RWPE1 (cell line): ENCODE results near the gene SMAGP.
"Not testable (repeated sequence)": the region's sequence is repeated elsewhere in the genome, so short reads cannot be mapped to it uniquely, and the experiment has no call there.

ENCODE experiments used
- CTCF ChIA-PET: fragments of 350-600 bp; sonication (Branson Sonifier 250); formaldehyde crosslinking; extraction: SDS; loops from one replicate; lab custom pipeline; 2021; lab: Yijun Ruan, JAX
- POLR2A ChIA-PET: fragments of 400-600 bp; formaldehyde crosslinking; extraction: SDS; loops from one replicate; lab custom pipeline; 2020; ENCODE audit warnings: antibody characterized with exemption; ENCODE audit not compliant: low non-redundant PET; lab: Yijun Ruan, JAX
- DNase-seq: peaks from one replicate; pipeline ENCODE4 v3.0.0; 2012; ENCODE audit warnings: low spot score
- H3K27ac ChIP-seq: fragments of 450-650 bp; 2 replicates; pipeline ENCODE4 v1.5.1; 2017
- TF ChIP-seq, protein P1 (sequence below): fragments of 450-650 bp; conservative IDR thresholded peaks from 2 replicates; pipeline ENCODE4 v1.5.1; 2017; ENCODE audit warnings: low read depth, mild to moderate bottlenecking

SMAGP gene

DNA sequence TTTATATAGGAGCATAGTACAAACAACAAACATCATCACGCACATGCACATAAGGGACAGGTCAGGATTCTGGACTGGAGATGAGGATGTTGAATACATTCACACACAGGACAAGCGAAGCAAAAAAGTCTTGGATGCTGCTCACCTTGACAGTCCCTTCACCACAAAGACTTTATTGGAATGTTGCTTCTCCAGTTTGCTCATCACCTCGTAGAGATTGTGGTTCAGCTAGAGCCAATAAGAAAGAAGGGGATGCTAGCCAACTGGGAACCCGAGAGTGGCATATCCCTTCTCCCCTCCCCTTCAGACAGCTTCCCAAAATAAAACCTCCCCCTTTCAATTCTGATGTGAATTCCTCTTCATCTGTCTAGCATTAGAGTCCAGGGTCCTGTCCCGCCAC is 25.4 kb upstream of the SMAGP start:
- H3K27ac ChIP-seq, result no peak overlapping the region
- CTCF ChIA-PET, result no interaction called here
- TF ChIP-seq, protein P1, sequence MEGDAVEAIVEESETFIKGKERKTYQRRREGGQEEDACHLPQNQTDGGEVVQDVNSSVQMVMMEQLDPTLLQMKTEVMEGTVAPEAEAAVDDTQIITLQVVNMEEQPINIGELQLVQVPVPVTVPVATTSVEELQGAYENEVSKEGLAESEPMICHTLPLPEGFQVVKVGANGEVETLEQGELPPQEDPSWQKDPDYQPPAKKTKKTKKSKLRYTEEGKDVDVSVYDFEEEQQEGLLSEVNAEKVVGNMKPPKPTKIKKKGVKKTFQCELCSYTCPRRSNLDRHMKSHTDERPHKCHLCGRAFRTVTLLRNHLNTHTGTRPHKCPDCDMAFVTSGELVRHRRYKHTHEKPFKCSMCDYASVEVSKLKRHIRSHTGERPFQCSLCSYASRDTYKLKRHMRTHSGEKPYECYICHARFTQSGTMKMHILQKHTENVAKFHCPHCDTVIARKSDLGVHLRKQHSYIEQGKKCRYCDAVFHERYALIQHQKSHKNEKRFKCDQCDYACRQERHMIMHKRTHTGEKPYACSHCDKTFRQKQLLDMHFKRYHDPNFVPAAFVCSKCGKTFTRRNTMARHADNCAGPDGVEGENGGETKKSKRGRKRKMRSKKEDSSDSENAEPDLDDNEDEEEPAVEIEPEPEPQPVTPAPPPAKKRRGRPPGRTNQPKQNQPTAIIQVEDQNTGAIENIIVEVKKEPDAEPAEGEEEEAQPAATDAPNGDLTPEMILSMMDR, result no peak
- POLR2A ChIA-PET, result no interaction called here
- DNase-seq, result peak; percentile 19

DNA sequence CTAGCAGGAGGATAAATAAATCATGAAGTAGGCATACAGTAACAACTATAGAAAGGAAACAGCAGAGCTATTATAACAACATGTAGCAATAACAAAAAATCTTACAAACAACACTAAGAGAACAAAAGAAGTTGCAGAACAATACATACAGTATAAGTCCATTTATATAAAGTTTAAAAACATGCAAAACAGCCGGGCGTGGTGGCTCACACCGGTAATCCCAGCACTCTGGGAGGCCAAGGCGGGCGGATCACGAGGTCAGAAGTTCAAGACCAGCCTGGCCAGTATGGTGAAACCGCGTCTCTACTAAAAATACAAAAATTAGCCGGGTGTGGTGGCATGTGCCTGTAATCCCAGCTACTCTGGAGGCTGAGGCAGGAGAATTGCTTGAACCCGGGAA is 23.9 kb upstream of the SMAGP start:
- H3K27ac ChIP-seq, CTCF ChIA-PET, DNase-seq: not testable (repeated sequence)
- POLR2A ChIA-PET, result interaction anchor here (0.6 kb wide), 1 partner anchor 8 kb away, joined by 3 read pairs; no protein-coding TSS in a partner anchor

DNA sequence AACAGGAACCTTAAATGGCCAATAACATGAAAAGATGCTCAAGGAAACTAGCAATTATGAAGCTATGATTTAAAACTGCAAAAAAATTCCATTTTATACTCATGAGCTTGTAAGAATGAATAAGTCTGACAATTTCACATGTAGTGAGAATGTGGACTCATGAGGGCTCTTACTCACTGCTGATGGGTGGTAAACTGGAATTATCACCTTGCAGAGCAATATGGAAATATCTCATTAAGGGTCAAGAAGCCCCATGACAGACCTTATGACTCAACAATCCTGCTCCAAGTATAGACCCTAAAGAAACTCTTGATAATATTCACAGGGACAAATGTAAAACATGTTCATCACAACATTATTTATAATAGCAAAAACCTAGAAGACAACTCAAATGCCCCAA is 23.5 kb upstream of the SMAGP start:
- TF ChIP-seq, protein P1, result no peak
- POLR2A ChIA-PET, result interaction anchor here (0.6 kb wide), 1 partner anchor 8 kb away, joined by 3 read pairs; no protein-coding TSS in a partner anchor
- no peak overlapping the region for H3K27ac ChIP-seq
- CTCF ChIA-PET, result no interaction called here
- no peak for DNase-seq

DNA sequence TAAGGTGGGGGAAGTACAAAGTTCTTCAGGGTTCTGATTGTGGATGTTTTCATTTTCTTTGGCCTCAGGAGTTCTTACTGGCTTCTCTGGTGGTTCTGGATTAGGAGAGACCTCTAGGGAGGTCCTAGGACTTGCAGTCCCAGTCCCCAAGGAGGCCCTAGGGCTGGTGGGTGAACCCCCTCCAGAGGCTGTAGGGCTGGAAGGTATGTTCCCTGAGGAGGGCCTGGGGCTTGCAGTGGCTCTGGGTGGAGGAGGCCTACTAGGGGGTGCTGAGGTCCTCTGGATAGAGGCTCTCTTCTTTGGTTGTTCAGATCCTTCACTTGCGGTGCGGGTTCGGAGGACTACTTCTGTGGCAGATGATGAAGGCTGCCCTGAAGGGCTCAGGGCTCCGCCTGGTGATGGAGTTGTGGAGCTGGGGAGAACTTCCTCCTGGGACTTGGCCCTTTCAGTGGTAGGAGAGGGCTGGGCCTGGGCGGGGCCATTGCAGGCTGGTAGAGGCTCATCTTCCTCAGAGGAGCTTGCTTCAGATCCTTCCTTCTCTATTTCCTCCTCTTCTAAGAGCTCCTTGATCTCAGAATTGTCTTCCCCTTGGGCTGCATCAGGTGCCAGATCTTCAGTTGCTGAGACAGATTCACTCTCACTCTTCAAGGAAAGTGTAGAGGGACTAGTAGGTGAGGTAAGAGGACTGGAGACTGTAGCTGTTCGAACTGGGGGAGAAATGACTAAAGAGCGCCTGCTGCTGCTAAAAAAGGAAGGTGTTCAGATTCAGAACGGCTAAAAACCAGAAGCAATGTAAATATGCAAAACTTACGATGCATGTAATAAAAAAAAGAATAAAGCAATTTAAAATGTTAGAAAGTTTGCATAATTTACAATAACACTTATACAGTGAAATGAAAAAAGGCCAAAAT is 21.6 kb upstream of the SMAGP start:
- POLR2A ChIA-PET, DNase-seq, H3K27ac ChIP-seq: not testable (repeated sequence)
- CTCF ChIA-PET, result interaction anchor here (0.5 kb wide), 1 partner anchor 524 kb away, joined by 4 read pairs; no protein-coding TSS in a partner anchor

DNA sequence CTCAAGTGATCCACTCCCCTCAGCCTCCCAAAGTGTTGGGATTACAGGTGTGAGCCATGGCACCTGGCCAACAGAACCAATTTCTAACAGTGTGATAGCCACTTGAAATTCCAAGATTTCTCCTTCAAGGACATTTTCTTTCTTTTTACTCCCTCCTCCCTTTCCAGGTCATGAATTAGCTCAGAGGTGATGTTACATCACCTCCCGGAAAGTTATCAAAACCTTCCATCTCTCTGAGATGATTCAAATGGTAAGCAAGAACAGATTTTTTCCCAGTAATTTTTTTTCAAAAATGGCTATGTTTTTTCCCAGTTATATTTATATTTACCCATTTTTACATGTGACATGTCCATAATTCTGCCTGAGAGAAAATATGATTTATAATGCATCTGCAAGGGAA is 15.6 kb upstream of the SMAGP start:
- POLR2A ChIA-PET, result no interaction called here
- CTCF ChIA-PET, result no interaction called here
- TF ChIP-seq, protein P1, result no peak

DNA sequence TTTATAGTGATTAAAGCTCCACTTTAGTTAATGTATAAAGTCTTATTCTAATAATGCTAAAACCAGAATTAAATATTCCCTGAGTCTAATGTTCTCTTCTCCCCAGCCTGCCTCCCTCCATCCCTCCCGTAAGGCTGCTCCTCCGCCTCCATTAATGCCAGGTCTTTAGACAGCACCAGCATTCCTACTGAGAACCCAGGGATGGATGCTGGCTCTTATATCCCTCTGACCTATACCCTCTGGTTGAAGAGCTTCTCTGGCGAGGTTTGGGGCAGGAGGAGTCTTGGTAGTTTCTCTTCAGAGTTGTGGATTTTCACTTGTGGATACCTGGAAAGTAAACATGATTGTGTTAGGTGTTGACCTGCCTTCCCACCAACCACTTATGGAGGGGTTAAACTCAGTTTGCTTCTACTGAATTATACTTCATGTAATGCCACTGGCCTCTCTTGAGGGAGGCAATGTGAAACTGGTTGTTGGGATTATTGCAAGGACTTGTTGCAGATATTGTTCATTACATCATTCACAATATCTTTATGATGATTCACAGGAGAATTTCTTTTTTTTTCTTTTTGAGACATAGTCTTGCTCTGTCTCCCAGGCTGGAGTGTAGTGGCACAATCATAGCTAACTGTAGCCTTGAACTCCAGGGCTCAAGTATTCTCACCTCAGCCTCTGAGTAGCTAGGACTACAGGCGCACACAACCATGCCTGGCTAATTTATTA is 11.1 kb upstream of the SMAGP start:
- POLR2A ChIA-PET, result no interaction called here
- CTCF ChIA-PET, result no interaction called here
- H3K27ac ChIP-seq, result no peak overlapping the region
- DNase-seq, result peak; percentile 60
- TF ChIP-seq, protein P1, result no peak

More for the DNA sequence above, 15.6 kb upstream of the SMAGP start:
- H3K27ac ChIP-seq, result no peak overlapping the region
- no peak for DNase-seq

DNA sequence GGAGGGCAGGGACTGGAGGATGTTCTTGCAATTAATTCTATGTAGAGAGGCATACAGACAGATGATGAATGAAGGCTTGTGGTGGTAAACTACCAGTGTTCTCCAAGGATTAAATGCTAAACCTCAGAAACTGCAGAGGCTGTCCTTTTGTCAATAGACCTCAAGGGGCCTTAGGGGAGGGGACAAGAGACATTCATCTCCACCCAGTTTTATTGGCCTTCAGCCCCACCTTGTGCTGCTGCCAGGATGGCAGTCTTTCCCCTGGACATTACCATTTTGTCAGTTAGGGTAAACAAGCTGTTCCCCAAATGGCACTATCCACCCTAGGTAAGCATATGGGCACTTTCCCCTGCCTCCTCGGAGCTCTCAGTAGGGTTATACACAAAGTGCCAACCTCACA is 4.9 kb upstream of the SMAGP start:
- POLR2A ChIA-PET, result no interaction called here
- TF ChIP-seq, protein P1, result no peak
- no peak overlapping the region for H3K27ac ChIP-seq
- CTCF ChIA-PET, result interaction anchor here (0.6 kb wide), 1 partner anchor 581 kb away, joined by 4 read pairs; no protein-coding TSS in a partner anchor
- DNase-seq, result no peak

DNA sequence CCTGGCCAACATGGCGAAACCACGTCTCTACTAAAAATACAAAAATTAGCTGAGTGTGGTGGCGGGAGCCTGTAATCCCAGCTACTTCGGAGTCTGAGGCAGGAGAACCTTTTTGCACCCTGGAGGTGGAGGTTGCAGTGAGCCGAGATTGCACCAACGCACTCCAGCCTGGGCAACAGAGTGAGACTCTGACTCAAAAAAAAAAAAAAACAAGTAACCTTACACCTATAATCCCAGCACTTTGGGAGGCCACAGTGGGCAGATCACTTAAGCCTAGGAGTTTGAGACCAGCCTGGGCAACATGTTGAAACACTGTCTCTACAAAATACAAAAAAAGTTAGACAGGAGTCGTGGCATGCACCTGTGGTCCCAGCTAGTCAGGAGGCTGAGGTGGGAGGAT is 2.6 kb upstream of the SMAGP start:
- POLR2A ChIA-PET, DNase-seq, H3K27ac ChIP-seq, CTCF ChIA-PET: not testable (repeated sequence)
